ENCODE data around the gene GNA14.

GRCh38 chr9:77667151-77667550 is 19.0 kb upstream of the GNA14 start:
- TF ChIP-seq CTCF (IDR thresholded peaks at IDR 0.05) (no peak), ZFX (IDR thresholded peaks at IDR 0.05; ENCODE audit: borderline replicate concordance) (no peak)
